Activated CD8-positive, alpha-beta memory T cell treated with anti-CD3 and anti-CD28 coated beads, Interleukin-2, amount 50 U/mL, for 24 hours (primary cell): ENCODE results near the gene DDR2.

Source experiments
- DNase-seq: peaks from one replicate; pipeline ENCODE4 v3.0.0-alpha.2; 2020; ENCODE audit errors: extremely low read depth

The DDR2 gene

GRCh38 chr1:162697140-162697895 is 65.1 kb downstream of the DDR2 start:
- no peak for DNase-seq

GRCh38 chr1:162699366-162699765 is 67.1 kb downstream of the DDR2 start:
- DNase-seq: no peak

- no peak for DNase-seq
Observed at GRCh38 chr1:162700131-162700530, 67.9 kb downstream of the DDR2 start.

GRCh38 chr1:162701286-162701685 is 69.0 kb downstream of the DDR2 start:
- no peak for DNase-seq

- no peak for DNase-seq
Observed at GRCh38 chr1:162702628-162703027, 70.4 kb downstream of the DDR2 start.

GRCh38 chr1:162703708-162704107 is 71.4 kb downstream of the DDR2 start:
- no peak for DNase-seq

GRCh38 chr1:162704673-162705424 is 72.6 kb downstream of the DDR2 start:
- no peak for DNase-seq

- DNase-seq: no peak
Observed at GRCh38 chr1:162706003-162706402, 73.7 kb downstream of the DDR2 start.

- no peak for DNase-seq
Observed at GRCh38 chr1:162706606-162707005, 74.3 kb downstream of the DDR2 start.

GRCh38 chr1:162708286-162708685 is 76.0 kb downstream of the DDR2 start:
- DNase-seq: no peak

- DNase-seq: no peak
Observed at GRCh38 chr1:162709132-162709860, 77.0 kb downstream of the DDR2 start.

GRCh38 chr1:162709870-162710269 is 77.6 kb downstream of the DDR2 start:
- DNase-seq: no peak

- DNase-seq: no peak
Observed at GRCh38 chr1:162710345-162710744, 78.1 kb downstream of the DDR2 start.

- no peak for DNase-seq
Observed at GRCh38 chr1:162710780-162711465, 78.7 kb downstream of the DDR2 start.

GRCh38 chr1:162712317-162713029 is 80.2 kb downstream of the DDR2 start:
- no peak for DNase-seq

GRCh38 chr1:162716123-162716522 is 83.9 kb downstream of the DDR2 start:
- DNase-seq: no peak

- no peak for DNase-seq
Observed at GRCh38 chr1:162716552-162716951, 84.3 kb downstream of the DDR2 start.

GRCh38 chr1:162717548-162718184 is 85.4 kb downstream of the DDR2 start:
- DNase-seq: no peak

GRCh38 chr1:162719678-162720077 is 87.4 kb downstream of the DDR2 start:
- DNase-seq: no peak

- DNase-seq: no peak
Observed at GRCh38 chr1:162720996-162721395, 88.7 kb downstream of the DDR2 start.

GRCh38 chr1:162721471-162721870 is 89.2 kb downstream of the DDR2 start:
- DNase-seq: no peak
